Measurements from ENCODE around the gene WAPL. TPM values are rescaled to one million over a fixed set of nuclear protein-coding genes. Genes with fewer than 3 reads are reported as not detected.

WAPL gene
- total RNA-seq, 4 donors from 2014 or later: 33.5 to 45.8 (median 37.6) TPM

GRCh38 chr10:86547296-86547695, 25.7 kb upstream of the WAPL start:
- TF ChIP-seq CTCF (IDR thresholded peaks at IDR 0.05; ENCODE audit: low read depth): no peak

DNA sequence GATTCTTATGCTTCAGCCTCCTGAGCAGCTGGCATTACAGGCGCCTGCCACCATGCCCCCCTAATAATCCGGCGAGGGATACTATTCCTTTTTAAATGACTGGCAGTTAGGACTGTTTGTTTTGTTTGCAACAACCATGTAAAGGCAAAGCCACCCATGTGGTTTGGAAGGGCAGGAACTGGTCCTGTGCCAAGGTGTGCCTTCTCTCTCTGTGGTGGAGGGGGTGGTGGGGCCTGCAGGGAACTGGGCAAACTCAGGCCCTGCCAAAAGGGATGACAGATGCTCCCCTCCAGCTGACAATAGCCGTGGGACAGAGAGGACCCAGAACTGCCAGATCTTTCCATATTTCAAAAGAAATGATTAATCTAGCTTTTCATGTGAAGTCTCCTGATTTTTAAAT, 23.5 kb upstream of the WAPL start:
- no peak for TF ChIP-seq CTCF (IDR thresholded peaks at IDR 0.05; ENCODE audit: low read depth)

DNA sequence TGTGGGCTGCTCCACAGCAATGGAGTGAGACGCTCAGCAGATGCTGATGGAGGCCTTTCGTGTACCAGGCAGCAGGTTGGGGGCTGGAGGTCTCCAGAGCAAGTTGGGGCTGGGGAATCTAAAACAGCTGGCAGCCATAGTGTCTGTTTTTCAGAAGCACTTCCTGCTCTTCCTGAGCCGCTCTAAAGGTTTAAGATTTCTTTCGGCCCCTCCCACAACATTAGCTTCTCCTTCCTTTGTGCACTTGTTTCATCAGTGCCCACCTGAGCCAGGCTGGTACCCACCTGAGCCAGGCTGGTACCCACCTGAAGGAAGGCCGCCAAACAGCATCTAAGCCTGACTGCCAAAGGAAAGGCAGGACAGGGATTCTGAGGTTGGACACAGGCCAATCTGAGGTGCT, 18.4 kb upstream of the WAPL start:
- no peak for TF ChIP-seq CTCF (IDR thresholded peaks at IDR 0.05; ENCODE audit: low read depth)

GRCh38 chr10:86538547-86538946, 17.0 kb upstream of the WAPL start:
- no peak for TF ChIP-seq CTCF (IDR thresholded peaks at IDR 0.05; ENCODE audit: low read depth)

- TF ChIP-seq CTCF (IDR thresholded peaks at IDR 0.05; ENCODE audit: low read depth): no peak
Observed at GRCh38 chr10:86536294-86536861, 14.8 kb upstream of the WAPL start.

GRCh38 chr10:86535132-86535882, 13.7 kb upstream of the WAPL start:
- no peak for TF ChIP-seq CTCF (IDR thresholded peaks at IDR 0.05; ENCODE audit: low read depth)

DNA sequence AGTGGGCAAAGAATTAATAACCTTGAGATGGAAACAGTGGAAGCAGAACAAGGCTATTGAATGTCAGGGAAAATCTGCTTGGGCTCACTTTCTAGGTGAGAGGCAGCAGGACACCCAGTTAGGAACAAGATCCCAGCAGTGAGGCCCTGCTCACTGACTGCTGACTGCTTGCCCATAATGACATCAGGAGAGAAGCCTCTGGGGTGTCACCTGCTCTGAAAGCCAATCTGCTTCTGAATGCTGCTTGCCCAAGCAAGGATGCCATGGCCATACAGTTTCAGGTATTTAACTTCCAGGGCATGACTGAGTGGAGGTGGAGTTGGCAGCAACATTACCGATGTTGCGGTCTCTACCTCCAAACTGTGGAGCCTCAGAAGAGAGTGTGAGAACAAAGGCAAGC, 11.7 kb upstream of the WAPL start:
- no peak for TF ChIP-seq CTCF (IDR thresholded peaks at IDR 0.05; ENCODE audit: low read depth)

Data from subcutaneous adipose tissue (tissue), 4 donors.